ENCODE results near the gene IRF5. TPM values are rescaled to one million over a fixed set of nuclear protein-coding genes. Genes with fewer than 3 reads are reported as not detected.
A peak's percentile ranks its signal among the peaks of the same experiment; 100 is the strongest.

Gene IRF5
- total RNA-seq, 2 experiments from 2014 or later = 8.2 to 21.9 TPM

- H4K20me1 ChIP-seq (ENCODE audit: insufficient read depth, low read length) = no peaks in the 10 kb centered on the region
- H2AFZ ChIP-seq (ENCODE audit: low read length) = no peak overlapping the region
- peaks cover 11% of the 10 kb centered on the region for H3K4me1 ChIP-seq (ENCODE audit: insufficient read depth, low read length, poor library complexity, severe bottlenecking)
- no peak overlapping the region for H3K4me3 ChIP-seq (ENCODE audit: low read depth, low read length, poor library complexity, severe bottlenecking)
- TF ChIP-seq EZH2phosphoT487 (IDR thresholded peaks at IDR 0.05; ENCODE audit: borderline replicate concordance, low read depth, low read length) = no peak
- no peak for TF ChIP-seq CTCF (conservative IDR thresholded peaks at IDR 0.05; ENCODE audit: low read length)
- H3K9me3 ChIP-seq (ENCODE audit: low read length) = no peaks in the 10 kb centered on the region
- ChIA-PET POLR2A (no interaction called here), CTCF (ENCODE audit: unreplicated experiment) (no interaction called here)
- no peak overlapping the region for H3K4me2 ChIP-seq (ENCODE audit: low read length)
- no peaks in the 10 kb centered on the region for H3K79me2 ChIP-seq (ENCODE audit: insufficient read depth, low read depth, low read length)
- H3K36me3 ChIP-seq (ENCODE audit: insufficient read depth, low read length) = no peaks in the 10 kb centered on the region
- H3K9me2 ChIP-seq (ENCODE audit: insufficient read depth, low read length) = no peaks in the 10 kb centered on the region
- intact Hi-C loops (cut with micrococcal nuclease; ENCODE audit: unreplicated experiment) = no loop called here
- no peak overlapping the region for H3K27ac ChIP-seq (ENCODE audit: low read depth, low read length, poor library complexity, severe bottlenecking)
- no peak for DNase-seq (ENCODE audit: low spot score)
- no TSS peak for BruUV-seq (replicated peaks)
Measured at GRCh38 chr7:128918016-128918665, 19.6 kb upstream of the IRF5 start.

- Histone ChIP-seq H3K27ac (ENCODE audit: low read depth, low read length, poor library complexity, severe bottlenecking) (no peak overlapping the region), H3K79me2 (ENCODE audit: insufficient read depth, low read depth, low read length) (no peaks in the 10 kb centered on the region), H2AFZ (ENCODE audit: low read length) (no peak overlapping the region), H3K4me1 (ENCODE audit: insufficient read depth, low read length, poor library complexity, severe bottlenecking) (peaks cover 11% of the 10 kb centered on the region), H3K9me3 (ENCODE audit: low read length) (no peaks in the 10 kb centered on the region), H3K9me2 (ENCODE audit: insufficient read depth, low read length) (no peaks in the 10 kb centered on the region), H4K20me1 (ENCODE audit: insufficient read depth, low read length) (no peaks in the 10 kb centered on the region), H3K4me2 (ENCODE audit: low read length) (peak overlapping the region; percentile 42), H3K4me3 (ENCODE audit: low read depth, low read length, poor library complexity, severe bottlenecking) (no peak overlapping the region), H3K36me3 (ENCODE audit: insufficient read depth, low read length) (no peaks in the 10 kb centered on the region)
- BruUV-seq (replicated peaks) = no TSS peak
- intact Hi-C loops (cut with micrococcal nuclease; ENCODE audit: unreplicated experiment) = no loop called here
- POLR2A ChIA-PET = interaction anchor here (1.3 kb wide), 1 partner anchor 14 kb away, joined by 6 read pairs; no protein-coding TSS in a partner anchor
- DNase-seq (ENCODE audit: low spot score) = peak; percentile 34
- CTCF ChIA-PET (ENCODE audit: unreplicated experiment) = no interaction called here
- no peak for TF ChIP-seq EZH2phosphoT487 (IDR thresholded peaks at IDR 0.05; ENCODE audit: borderline replicate concordance, low read depth, low read length)
- no peak for TF ChIP-seq CTCF (conservative IDR thresholded peaks at IDR 0.05; ENCODE audit: low read length)
Measured at GRCh38 chr7:128919241-128919640, 18.5 kb upstream of the IRF5 start.

Measured in OCI-LY7 (cell line).